NCI-H2227 (cell line): Measurements from ENCODE around the gene MRPL54.

Experiments
- DNase-seq: peaks from one replicate; lab custom pipeline; 2025; ENCODE audit not compliant: unreplicated experiment; lab: John Stamatoyannopoulos, UW

The MRPL54 gene

GRCh38 chr19:3762501-3763459 is at the start of gene MRPL54:
TSS of gene MRPL54 (plus strand) at chr19:3762682. CDS start at chr19:3762701, 19 bp downstream.
- peak; percentile 98 for DNase-seq

GRCh38 chr19:3716147-3716668 is 46.3 kb upstream of the MRPL54 start:
- no peak for DNase-seq

GRCh38 chr19:3719868-3720267 is 42.6 kb upstream of the MRPL54 start:
- DNase-seq: no peak

GRCh38 chr19:3720349-3720917 is 42.0 kb upstream of the MRPL54 start:
- no peak for DNase-seq

- DNase-seq: peak; percentile 91
Measured at GRCh38 chr19:3721131-3721886, 41.2 kb upstream of the MRPL54 start.

- DNase-seq: no peak
Measured at GRCh38 chr19:3721887-3722442, 40.5 kb upstream of the MRPL54 start.

- no peak for DNase-seq
Measured at GRCh38 chr19:3722443-3723109, 39.9 kb upstream of the MRPL54 start.

- no peak for DNase-seq
Measured at GRCh38 chr19:3723110-3723488, 39.4 kb upstream of the MRPL54 start.

- peak; percentile 16 for DNase-seq
Measured at GRCh38 chr19:3723883-3724282, 38.6 kb upstream of the MRPL54 start.

- no peak for DNase-seq
Measured at GRCh38 chr19:3725121-3725520, 37.4 kb upstream of the MRPL54 start.

- DNase-seq: peak; percentile 44
Measured at GRCh38 chr19:3725640-3726310, 36.7 kb upstream of the MRPL54 start.

- DNase-seq: no peak
Measured at GRCh38 chr19:3730457-3730958, 32.0 kb upstream of the MRPL54 start.

GRCh38 chr19:3732108-3732507 is 30.4 kb upstream of the MRPL54 start:
- no peak for DNase-seq

- no peak for DNase-seq
Measured at GRCh38 chr19:3733549-3734309, 28.8 kb upstream of the MRPL54 start.

- DNase-seq: no peak
Measured at GRCh38 chr19:3734310-3734600, 28.2 kb upstream of the MRPL54 start.

- no peak for DNase-seq
Measured at GRCh38 chr19:3736106-3736724, 26.3 kb upstream of the MRPL54 start.

GRCh38 chr19:3737487-3738205 is 24.8 kb upstream of the MRPL54 start:
- DNase-seq: no peak
